ENCODE measurements around the gene SIRT6.
"Not testable (repeated sequence)": the region's sequence is repeated elsewhere in the genome, so short reads cannot be mapped to it uniquely, and the experiment has no call there.

The SIRT6 gene

GRCh38 chr19:4198467-4199126, 16.2 kb upstream of the SIRT6 start:
- no peak for DNase-seq

- peak; percentile 36 for DNase-seq
Measured at GRCh38 chr19:4197625-4198466, 15.5 kb upstream of the SIRT6 start.

GRCh38 chr19:4197228-4197624, 14.9 kb upstream of the SIRT6 start:
- DNase-seq, result no peak

GRCh38 chr19:4196587-4197148, 14.3 kb upstream of the SIRT6 start:
- no peak for DNase-seq

GRCh38 chr19:4196009-4196408, 13.6 kb upstream of the SIRT6 start:
- DNase-seq, result no peak

- no peak for DNase-seq
Measured at GRCh38 chr19:4194353-4194752, 12.0 kb upstream of the SIRT6 start.

- not testable (repeated sequence) for DNase-seq
Measured at GRCh38 chr19:4192537-4192936, 10.2 kb upstream of the SIRT6 start.

GRCh38 chr19:4189641-4190040, 7.3 kb upstream of the SIRT6 start:
- no peak for DNase-seq

GRCh38 chr19:4187313-4188122, 5.2 kb upstream of the SIRT6 start:
- no peak for DNase-seq

- DNase-seq, result peak; percentile 90
Measured at GRCh38 chr19:4186087-4186993, 4.0 kb upstream of the SIRT6 start.

GRCh38 chr19:4185413-4186086, 3.2 kb upstream of the SIRT6 start:
- DNase-seq, result no peak

GRCh38 chr19:4184718-4185352, 2.5 kb upstream of the SIRT6 start:
- DNase-seq, result no peak

- DNase-seq, result no peak
Measured at GRCh38 chr19:4183967-4184717, 1.8 kb upstream of the SIRT6 start.

GRCh38 chr19:4181053-4181508, 1.3 kb downstream of the SIRT6 start:
- no peak for DNase-seq

- no peak for DNase-seq
Measured at GRCh38 chr19:4178990-4179389, 3.4 kb downstream of the SIRT6 start.

GRCh38 chr19:4177146-4177545, 5.2 kb downstream of the SIRT6 start:
- no peak for DNase-seq

GRCh38 chr19:4175669-4175931, 6.8 kb downstream of the SIRT6 start:
- no peak for DNase-seq

GRCh38 chr19:4174895-4175668, 7.3 kb downstream of the SIRT6 start:
- DNase-seq, result no peak

- no peak for DNase-seq
Measured at GRCh38 chr19:4174213-4174894, 8.0 kb downstream of the SIRT6 start.
